IgD-negative memory B cell (primary cell): ENCODE measurements around the gene C2CD4C. TPM values are rescaled to one million over a fixed set of nuclear protein-coding genes. Genes with fewer than 3 reads are reported as not detected.
"Not testable (repeated sequence)": the region's sequence is repeated elsewhere in the genome, so short reads cannot be mapped to it uniquely, and the experiment has no call there.

Experiments used
- H3K27ac Mint-ChIP-seq, 3 donors: one replicate each; pipeline ENCODE4 v1.8.0; 2020 to 2022; ENCODE audit warnings: mild to moderate bottlenecking in 3 of 3, mixed read lengths in 3 of 3, moderate library complexity in 1 of 3
- H3K27me3 Mint-ChIP-seq: one replicate; pipeline ENCODE4 v1.8.0; 2021; ENCODE audit warnings: mixed read lengths
- H3K36me3 Mint-ChIP-seq: one replicate; pipeline ENCODE4 v1.8.0; 2020; ENCODE audit warnings: mild to moderate bottlenecking, mixed read lengths
- H3K4me1 Mint-ChIP-seq, 3 donors: one replicate each; pipeline ENCODE4 v1.8.0; 2020 to 2022; ENCODE audit warnings: mixed read lengths in 3 of 3, mild to moderate bottlenecking in 1 of 3
- H3K4me3 Mint-ChIP-seq, 4 donors: one replicate each; pipeline ENCODE4 v1.8.0; 2020 to 2022; ENCODE audit warnings: mild to moderate bottlenecking in 4 of 4, mixed read lengths in 4 of 4, moderate library complexity in 3 of 4
- H3K9me3 Mint-ChIP-seq, 3 donors: one replicate each; pipeline ENCODE4 v1.8.0; 2020 to 2021; ENCODE audit warnings: mixed read lengths in 3 of 3, mild to moderate bottlenecking in 1 of 3
- polyA plus RNA-seq: library from polyadenylated mRNA; unstranded; fragments of 300-500 nt; fragmentation: Illumina TruSeq; gene quantifications from one replicate; pipeline ENCODE4 v1.2.3, GENCODE V29; 2021

The C2CD4C gene
- polyA plus RNA-seq, 1 donor from 2014 or later: not detected

DNA sequence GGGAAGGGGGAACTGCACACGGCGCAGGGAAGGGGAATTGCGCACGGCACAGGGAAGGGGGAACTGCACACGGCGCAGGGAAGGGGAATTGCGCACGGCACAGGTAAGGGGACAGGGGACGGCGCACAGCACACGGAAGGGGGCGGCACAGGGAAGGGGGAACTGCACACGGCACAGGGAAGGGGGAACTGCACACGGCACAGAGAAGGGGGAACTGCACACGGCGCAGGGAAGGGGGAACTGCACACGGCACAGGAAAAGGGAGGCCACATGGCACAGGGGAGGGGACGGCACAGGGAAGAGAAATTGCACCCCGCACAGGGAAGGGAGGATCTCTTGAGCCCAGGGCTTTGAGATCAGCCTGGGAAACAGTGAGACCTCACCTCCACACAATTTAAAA, 18.7 kb upstream of the C2CD4C start:
- not testable (repeated sequence) for H3K36me3 Mint-ChIP-seq, H3K27ac Mint-ChIP-seq, H3K4me1 Mint-ChIP-seq, H3K4me3 Mint-ChIP-seq, H3K27me3 Mint-ChIP-seq, H3K9me3 Mint-ChIP-seq

DNA sequence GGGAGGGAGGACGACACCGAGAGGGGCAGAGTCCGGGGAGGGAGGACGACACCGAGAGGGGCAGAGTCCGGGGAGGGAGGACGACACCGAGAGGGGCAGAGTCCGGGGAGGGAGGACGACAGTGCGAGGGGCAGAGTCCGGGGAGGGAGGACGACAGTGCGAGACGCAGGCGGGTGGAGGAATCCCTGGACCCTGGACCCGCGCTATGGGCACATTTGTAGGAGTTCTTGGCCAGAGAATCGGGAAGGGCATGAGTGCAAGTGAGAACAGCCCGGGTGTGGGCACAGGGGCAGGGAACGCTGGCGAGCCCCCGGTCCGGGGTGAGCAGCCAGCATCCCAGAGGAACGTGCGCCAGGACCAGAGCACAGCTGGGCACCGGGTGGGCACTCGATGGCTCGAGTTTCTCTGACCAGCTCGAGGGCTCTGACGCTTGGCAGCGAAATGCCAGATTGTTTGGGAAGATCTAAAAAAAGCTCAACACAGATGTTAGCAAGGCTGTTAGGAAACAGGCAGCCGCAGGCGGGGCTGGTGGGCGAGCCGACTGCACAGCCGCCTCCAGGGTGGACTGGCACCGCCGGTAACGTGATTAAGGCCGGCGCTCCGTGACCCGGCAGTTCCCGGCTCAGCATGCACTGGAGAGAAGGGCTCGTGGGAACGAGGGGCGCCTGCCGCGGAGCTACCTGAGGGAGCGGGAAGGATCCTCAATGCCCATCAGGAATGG, 17.9 kb upstream of the C2CD4C start:
- Mint-ChIP-seq H3K36me3 (no peaks in the 10 kb centered on the region), H3K27ac (no peak overlapping the region), H3K4me3 (no peak overlapping the region)

DNA sequence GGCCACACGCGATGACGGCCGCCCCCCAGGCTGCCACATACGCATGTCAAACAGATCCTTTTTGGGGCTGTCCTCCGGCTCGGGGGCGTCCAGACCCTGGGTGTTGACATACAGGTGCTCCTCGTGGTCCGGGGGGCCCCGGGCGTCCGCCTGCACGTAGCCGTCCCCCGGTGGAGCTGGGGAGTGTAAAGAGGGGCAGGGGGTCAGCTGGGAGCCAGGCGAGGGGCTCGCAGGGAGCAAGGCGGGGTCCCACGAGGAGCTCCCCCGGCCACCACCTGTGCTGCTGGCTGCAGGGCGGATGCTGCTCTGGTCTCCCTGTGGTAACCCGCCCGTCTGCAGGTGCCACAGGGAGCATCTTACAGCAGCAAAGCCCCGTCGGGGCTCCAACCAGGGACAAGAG, 16.1 kb upstream of the C2CD4C start:
- no peak overlapping the region for H3K4me3 Mint-ChIP-seq
- no peak overlapping the region for H3K27ac Mint-ChIP-seq
- no peaks in the 10 kb centered on the region for H3K4me1 Mint-ChIP-seq
- H3K36me3 Mint-ChIP-seq: no peaks in the 10 kb centered on the region
- H3K9me3 Mint-ChIP-seq: no peaks in the 10 kb centered on the region
- peaks cover 1% of the 10 kb centered on the region for H3K27me3 Mint-ChIP-seq

More for the DNA sequence above, 17.9 kb upstream of the C2CD4C start:
- H3K9me3 Mint-ChIP-seq: peaks cover 0 to 1% (median 0%) of the 10 kb centered on the region in 3 donors
- H3K27me3 Mint-ChIP-seq: no peaks in the 10 kb centered on the region
- no peaks in the 10 kb centered on the region for H3K4me1 Mint-ChIP-seq

DNA sequence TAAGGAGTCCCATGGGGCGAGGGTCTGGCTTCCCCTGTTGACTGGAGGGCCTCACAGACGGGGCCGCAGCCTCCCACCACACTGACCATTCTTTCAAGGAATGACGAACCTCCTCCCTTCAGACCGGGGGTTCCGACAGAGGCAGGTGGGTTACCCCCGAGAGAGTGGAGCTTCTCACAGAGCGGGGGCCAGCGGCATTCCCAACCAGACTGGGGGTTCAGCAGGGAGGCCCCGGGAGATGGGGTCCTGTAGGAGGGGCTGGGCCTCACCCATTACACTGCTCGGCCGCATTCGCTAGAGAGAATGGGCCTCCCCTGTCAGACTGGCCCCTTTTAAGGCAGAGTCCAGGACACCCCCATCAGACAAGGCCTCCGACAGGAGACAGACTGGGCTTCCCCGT, 15.6 kb upstream of the C2CD4C start:
- H3K27ac Mint-ChIP-seq: no peak overlapping the region
- H3K36me3 Mint-ChIP-seq: no peaks in the 10 kb centered on the region
- H3K27me3 Mint-ChIP-seq: peaks cover 1% of the 10 kb centered on the region
- H3K4me1 Mint-ChIP-seq: no peaks in the 10 kb centered on the region
- no peaks in the 10 kb centered on the region for H3K9me3 Mint-ChIP-seq
- no peak overlapping the region for H3K4me3 Mint-ChIP-seq

GRCh38 chr19:423691-424466, 14.9 kb upstream of the C2CD4C start:
- no peaks in the 10 kb centered on the region for H3K9me3 Mint-ChIP-seq
- H3K27me3 Mint-ChIP-seq: peaks cover 1% of the 10 kb centered on the region
- H3K36me3 Mint-ChIP-seq: no peaks in the 10 kb centered on the region
- no peak overlapping the region for H3K4me3 Mint-ChIP-seq
- no peak overlapping the region for H3K27ac Mint-ChIP-seq
- no peaks in the 10 kb centered on the region for H3K4me1 Mint-ChIP-seq

- H3K9me3 Mint-ChIP-seq, H3K4me3 Mint-ChIP-seq, H3K36me3 Mint-ChIP-seq, H3K27ac Mint-ChIP-seq, H3K4me1 Mint-ChIP-seq, H3K27me3 Mint-ChIP-seq: not testable (repeated sequence)
Observed at GRCh38 chr19:422917-423226, 13.9 kb upstream of the C2CD4C start.

GRCh38 chr19:422213-422916, 13.4 kb upstream of the C2CD4C start:
- Mint-ChIP-seq H3K27me3 (peaks cover 1% of the 10 kb centered on the region), H3K9me3 (no peaks in the 10 kb centered on the region), H3K4me3 (no peak overlapping the region), H3K36me3 (no peaks in the 10 kb centered on the region), H3K4me1 (no peaks in the 10 kb centered on the region), H3K27ac (no peak overlapping the region)

DNA sequence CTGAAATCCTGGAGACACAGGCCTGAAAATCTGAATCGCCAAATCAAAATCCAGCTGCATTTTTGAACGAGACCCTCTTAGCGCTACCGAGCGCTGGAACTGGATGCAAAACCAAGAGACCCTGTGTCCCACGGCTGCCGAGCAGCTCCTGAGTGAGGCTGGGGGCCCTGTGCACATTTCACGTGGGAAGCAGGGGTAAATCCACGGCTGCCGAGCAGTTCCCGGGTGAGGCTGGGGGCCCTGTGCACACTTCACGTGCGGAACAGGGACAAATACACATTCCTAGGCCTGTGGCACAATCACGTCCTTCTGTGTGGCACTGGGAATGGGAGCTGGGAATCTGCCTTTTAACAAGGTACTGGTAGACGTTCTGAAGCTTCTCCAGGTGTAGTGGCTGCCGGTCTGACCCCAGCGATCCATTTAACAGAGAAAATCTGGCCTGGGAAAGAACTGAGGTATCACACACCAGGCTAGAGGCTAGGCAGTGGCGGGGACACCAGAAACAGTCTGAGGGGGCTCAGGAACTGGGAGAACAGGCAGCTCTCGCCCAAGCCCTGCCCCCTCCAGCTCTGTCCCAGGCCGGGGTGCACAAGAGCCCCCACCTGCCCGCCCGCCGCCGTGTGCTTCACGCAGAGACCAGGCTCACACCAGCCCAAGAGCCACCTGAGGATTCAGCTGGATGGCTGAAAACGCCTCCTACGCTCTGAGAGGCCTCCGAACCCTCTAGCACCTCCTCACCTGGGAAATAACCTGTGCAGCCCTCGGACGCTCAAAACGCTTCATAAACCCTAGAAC, 11.0 kb upstream of the C2CD4C start:
- H3K4me1 Mint-ChIP-seq: no peaks in the 10 kb centered on the region
- no peak overlapping the region for H3K27ac Mint-ChIP-seq
- peaks cover 1% of the 10 kb centered on the region for H3K27me3 Mint-ChIP-seq
- H3K36me3 Mint-ChIP-seq: no peaks in the 10 kb centered on the region
- H3K4me3 Mint-ChIP-seq: no peak overlapping the region
- no peaks in the 10 kb centered on the region for H3K9me3 Mint-ChIP-seq

- no peaks in the 10 kb centered on the region for H3K9me3 Mint-ChIP-seq
- H3K4me3 Mint-ChIP-seq: no peak overlapping the region
- no peaks in the 10 kb centered on the region for H3K4me1 Mint-ChIP-seq
- H3K36me3 Mint-ChIP-seq: no peaks in the 10 kb centered on the region
- no peak overlapping the region for H3K27ac Mint-ChIP-seq
- H3K27me3 Mint-ChIP-seq: peaks cover 1% of the 10 kb centered on the region
Observed at GRCh38 chr19:418761-419671, 10.1 kb upstream of the C2CD4C start.

DNA sequence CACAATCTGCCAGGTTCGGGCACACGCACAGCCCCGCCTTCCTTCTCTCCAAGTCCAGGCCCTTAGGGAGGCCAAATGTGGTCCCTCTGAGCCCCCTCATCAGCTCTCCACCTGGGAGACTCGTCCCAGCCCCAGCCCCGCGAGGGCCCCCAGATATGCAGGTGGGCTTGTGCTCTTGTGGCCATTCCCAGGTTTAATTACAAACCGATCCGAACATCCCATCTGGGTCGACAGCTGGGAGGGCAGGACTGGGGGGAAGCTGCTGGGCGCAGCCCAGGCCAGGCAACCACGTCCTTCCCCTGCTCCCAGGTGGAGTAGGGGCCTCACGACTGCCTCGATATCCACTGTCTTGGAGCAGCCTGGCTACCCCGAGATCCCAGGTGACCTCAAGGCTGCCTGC, 7.5 kb upstream of the C2CD4C start:
- H3K27ac Mint-ChIP-seq: no peak overlapping the region
- no peaks in the 10 kb centered on the region for H3K36me3 Mint-ChIP-seq
- no peaks in the 10 kb centered on the region for H3K4me1 Mint-ChIP-seq
- no peak overlapping the region for H3K4me3 Mint-ChIP-seq
- H3K27me3 Mint-ChIP-seq: peaks cover under 1% of the 10 kb centered on the region
- H3K9me3 Mint-ChIP-seq: no peaks in the 10 kb centered on the region

DNA sequence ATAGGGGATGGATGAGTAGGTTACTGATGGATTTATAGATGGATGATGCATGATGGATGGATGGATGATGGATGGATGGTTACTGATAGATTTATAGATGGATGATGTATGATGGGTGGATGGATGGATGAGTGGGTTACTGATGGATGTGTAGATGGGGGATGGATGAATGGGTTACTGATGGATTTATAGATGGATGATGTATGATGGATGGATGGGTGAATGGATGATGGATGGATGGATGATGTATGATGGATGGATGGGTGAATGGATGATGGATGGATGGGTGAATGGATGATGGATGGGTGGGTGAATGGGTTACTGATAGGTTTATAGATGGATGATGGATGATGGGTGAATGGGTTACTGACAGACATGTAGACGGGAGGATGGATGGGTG, 6.3 kb upstream of the C2CD4C start:
- Mint-ChIP-seq H3K4me1 (no peaks in the 10 kb centered on the region), H3K27ac (no peak overlapping the region), H3K36me3 (no peaks in the 10 kb centered on the region), H3K4me3 (no peak overlapping the region), H3K27me3 (peaks cover under 1% of the 10 kb centered on the region), H3K9me3 (no peaks in the 10 kb centered on the region)

DNA sequence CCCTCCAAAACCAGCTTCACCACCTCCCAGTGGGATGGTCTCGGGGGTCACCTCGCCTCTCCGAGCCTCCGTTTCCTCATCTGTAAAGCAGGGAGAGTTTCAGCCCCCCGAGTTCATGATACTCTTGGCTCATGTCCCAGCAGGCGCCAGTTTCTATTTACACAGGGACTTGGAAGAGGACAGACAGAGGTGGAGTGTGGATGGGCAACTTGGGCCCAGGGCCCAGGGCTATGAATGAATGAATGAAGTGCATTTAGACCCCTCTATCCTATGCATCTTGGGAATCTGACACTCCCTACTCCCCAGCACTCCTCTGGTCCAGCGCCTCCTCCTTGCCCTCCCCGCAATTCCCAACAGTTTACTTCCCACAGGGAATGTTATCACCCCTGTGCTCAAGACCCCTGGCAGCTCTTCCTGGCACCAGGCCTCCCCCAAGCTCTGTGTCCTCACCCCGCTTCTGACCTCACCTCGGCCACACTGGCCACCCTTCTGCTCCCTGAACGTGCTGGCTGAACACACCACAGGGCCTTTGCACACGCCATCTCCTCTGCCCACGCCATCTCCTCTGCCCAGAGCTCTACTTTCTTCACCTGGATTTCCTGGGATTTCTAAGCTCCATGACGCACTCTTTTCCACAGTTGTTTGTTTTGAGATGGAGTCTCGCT, 4.9 kb upstream of the C2CD4C start:
- peaks cover 11% of the 10 kb centered on the region for H3K27me3 Mint-ChIP-seq
- H3K36me3 Mint-ChIP-seq: peaks cover 1% of the 10 kb centered on the region
- H3K9me3 Mint-ChIP-seq: no peaks in the 10 kb centered on the region
- H3K27ac Mint-ChIP-seq: no peak overlapping the region
- H3K4me1 Mint-ChIP-seq: peaks cover 0 to 6% (median 3%) of the 10 kb centered on the region in 3 donors
- no peak overlapping the region for H3K4me3 Mint-ChIP-seq

GRCh38 chr19:412356-413355, 3.7 kb upstream of the C2CD4C start:
- Mint-ChIP-seq H3K9me3 (no peaks in the 10 kb centered on the region), H3K4me3 (no peak overlapping the region), H3K4me1 (peaks cover 0 to 6% (median 3%) of the 10 kb centered on the region in 3 donors), H3K36me3 (peaks cover 1% of the 10 kb centered on the region), H3K27me3 (peaks cover 11% of the 10 kb centered on the region), H3K27ac (no peak overlapping the region)
